ENCODE data around the gene SORT1.

GRCh38 chr1:109265016-109265415 lies 132.7 kb downstream of the SORT1 start:
- TF ChIP-seq CTCF (IDR thresholded peaks at IDR 0.05; ENCODE audit: insufficient read depth, low read length, poor library complexity, severe bottlenecking) (no peak), EZH2phosphoT487 (conservative IDR thresholded peaks at IDR 0.05; ENCODE audit: low read length) (no peak)

All from SU-DHL-6 (cell line).